GM19324 (cell line): Measurements from ENCODE around the gene BDKRB2.
"Not testable (repeated sequence)": the region's sequence is repeated elsewhere in the genome, so short reads cannot be mapped to it uniquely, and the experiment has no call there.

Source experiments
- ATAC-seq: cut with Tn5 transposase; IDR thresholded peaks from one replicate; pipeline ENCODE4 v1.9.1; 2021; ENCODE audit warnings: mild to moderate bottlenecking, moderate library complexity; ENCODE audit not compliant: unreplicated experiment, low FRiP score

Gene BDKRB2

GRCh38 chr14:96221109-96221650 lies 16.5 kb downstream of the BDKRB2 start:
- ATAC-seq: no peak

DNA sequence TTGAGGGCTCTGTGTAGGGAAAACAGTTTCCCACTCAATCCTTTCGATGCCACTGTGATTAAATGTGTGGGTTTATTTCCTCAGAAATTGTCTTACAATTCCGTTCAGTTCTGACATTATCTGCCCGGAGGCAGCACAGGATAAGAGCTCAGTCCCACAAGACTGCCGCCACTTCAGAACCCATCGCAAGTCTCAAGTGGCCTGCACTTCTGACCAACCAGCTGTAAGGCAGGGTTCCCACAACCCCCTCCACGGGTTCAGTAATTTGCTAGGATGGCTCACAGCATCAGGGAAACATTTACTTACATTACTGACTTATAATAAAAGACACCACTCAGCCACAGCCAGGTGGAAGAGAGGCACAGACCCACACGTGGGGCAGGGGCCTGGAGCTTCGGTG lies 17.2 kb downstream of the BDKRB2 start:
- no peak for ATAC-seq

DNA sequence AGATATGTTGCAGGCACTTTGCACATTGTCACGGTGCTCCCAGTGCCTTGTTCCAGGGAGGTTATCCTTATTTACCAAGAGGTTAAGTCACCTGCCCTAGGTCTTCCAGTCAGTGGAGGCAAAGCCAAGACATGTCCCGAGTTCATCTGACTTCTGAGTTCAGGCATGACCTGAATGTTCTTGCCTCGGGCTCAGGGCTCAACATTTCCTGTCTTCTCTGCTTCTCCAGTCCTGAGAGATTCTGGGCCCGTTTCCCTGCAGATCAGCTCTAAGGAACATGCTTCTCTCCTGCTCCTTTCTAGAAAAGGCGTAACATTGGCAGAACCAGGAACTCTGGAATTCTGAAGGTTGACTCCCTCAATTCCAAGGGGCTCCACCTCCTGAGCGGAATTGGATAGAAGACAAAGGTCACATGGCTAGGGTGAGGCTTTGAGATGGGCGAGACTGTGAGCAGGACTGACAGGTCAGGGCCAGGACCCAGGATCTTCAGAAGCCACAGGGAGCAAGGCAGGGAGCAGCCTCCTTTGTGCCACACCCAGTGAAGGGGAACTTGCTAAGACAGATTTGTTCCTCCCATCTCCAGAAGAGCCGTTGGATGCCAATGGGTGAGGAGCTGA lies 19.9 kb downstream of the BDKRB2 start:
- ATAC-seq: no peak

- no peak for ATAC-seq
These were observed 20.6 kb downstream of the BDKRB2 start for GRCh38 chr14:96225213-96225612.

GRCh38 chr14:96225745-96226151 lies 21.1 kb downstream of the BDKRB2 start:
- ATAC-seq: no peak

DNA sequence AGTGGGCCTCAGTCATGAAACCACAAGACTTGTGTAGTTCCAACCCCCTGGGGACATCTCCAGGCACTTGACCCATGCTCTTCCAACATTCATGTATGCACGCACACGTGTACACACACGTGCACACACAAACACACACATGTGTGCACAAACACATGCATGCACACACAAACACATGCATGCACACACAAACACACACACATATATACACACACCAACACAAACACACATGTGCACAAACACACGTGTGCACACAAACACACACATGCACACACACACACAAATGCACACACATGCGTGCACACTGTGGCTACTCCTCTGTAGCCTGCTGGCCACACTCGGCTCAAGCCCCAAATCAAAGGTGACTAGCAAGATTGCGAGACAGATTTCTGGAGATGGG lies 22.8 kb downstream of the BDKRB2 start:
- no peak for ATAC-seq

DNA sequence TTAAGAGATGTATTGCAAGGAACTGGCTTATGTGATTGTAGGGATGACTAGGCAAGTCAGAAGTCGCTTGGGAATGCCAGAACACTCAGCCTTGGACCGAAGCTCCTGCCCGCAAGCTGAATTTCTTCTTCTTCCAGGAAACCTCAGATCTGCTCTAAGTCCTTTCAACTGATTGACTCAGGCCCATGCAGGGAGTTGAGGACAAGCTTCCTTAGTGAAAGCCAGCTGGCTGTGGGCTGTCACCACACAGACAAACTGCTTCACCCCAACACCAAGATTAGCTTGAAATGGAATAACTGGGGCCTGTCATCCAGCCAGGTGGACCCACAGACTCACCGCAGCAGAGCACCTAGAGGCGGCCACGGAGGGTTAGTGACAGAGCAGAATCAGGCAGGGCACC lies 24.7 kb downstream of the BDKRB2 start:
- ATAC-seq: no peak

- no peak for ATAC-seq
These were observed 26.4 kb downstream of the BDKRB2 start for GRCh38 chr14:96231056-96231455.

- no peak for ATAC-seq
These were observed 27.0 kb downstream of the BDKRB2 start for GRCh38 chr14:96231526-96232130.

DNA sequence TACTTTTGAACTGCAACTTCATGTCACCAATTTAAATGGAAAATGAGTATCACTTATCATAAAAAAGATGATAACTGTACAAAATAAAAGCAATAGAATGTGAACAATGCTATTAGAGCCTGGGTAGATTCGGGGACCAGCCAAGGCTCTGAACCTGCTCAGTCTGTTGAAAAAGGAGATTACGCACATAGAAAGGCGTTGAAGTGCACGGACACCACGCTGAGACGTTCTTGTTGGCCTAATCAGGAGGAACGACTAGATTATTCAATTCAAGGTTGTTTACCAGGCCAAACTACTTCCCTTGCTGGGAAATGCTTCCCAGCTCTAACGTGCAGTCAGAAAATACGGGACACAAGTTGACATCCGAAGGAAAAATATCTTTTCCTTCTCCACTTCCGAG lies 27.9 kb downstream of the BDKRB2 start:
- ATAC-seq: no peak

- ATAC-seq: no peak
These were observed 29.0 kb downstream of the BDKRB2 start for GRCh38 chr14:96233661-96234060.

- ATAC-seq: no peak
These were observed 30.8 kb downstream of the BDKRB2 start for GRCh38 chr14:96235426-96235825.

DNA sequence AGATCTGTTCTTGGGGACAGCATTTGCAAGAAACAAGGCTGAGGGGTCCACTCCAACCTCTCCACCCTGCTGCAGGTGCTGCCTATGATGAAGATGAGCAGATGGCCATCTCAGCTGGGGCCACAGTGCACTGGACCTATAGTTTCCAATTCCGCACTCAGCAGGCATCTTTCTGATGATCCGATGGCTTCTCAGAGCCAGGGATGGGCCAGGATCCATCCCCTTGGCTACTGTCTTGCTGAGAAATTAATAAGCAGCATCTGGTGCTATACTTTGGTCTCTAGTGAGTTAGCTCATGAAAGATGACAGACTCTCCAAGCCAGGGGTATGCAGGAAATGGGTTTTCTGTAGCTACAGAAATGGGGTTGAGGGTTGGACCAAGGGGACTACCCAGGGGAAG lies 33.0 kb downstream of the BDKRB2 start:
- ATAC-seq: no peak

DNA sequence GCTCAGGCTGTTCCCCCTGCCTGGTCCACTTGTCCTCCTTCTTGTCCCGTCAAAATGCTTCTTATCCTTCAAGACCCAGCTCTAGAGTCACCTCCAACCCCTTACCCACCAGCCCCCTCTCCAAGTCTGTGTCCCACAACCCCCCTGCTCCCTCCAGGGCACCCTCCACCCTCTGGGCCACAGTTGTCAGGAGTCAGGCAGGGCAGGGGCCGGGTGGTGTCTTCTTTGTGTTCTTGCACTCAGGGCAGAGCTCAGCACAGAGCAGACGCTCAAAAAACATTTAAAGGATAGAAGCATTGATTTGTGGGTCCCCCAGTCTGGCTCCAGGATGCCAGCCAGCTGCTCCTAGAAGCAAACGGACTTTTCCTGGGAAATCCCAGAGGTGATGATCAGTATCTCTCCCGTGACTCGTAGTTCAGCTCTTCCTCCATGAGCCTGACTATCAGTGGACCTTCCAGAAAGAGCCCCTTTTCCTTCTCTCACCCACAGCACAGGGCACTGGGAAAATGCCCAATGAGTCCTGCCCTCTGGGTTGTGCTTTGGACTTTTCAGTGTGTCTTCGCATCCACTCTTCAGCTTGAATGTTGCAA lies 34.1 kb downstream of the BDKRB2 start:
- no peak for ATAC-seq

GRCh38 chr14:96239711-96240141 lies 35.1 kb downstream of the BDKRB2 start:
- ATAC-seq: no peak

DNA sequence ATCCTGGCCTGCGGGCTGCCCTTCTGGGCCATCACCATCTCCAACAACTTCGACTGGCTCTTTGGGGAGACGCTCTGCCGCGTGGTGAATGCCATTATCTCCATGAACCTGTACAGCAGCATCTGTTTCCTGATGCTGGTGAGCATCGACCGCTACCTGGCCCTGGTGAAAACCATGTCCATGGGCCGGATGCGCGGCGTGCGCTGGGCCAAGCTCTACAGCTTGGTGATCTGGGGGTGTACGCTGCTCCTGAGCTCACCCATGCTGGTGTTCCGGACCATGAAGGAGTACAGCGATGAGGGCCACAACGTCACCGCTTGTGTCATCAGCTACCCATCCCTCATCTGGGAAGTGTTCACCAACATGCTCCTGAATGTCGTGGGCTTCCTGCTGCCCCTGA lies 36.0 kb downstream of the BDKRB2 start:
- ATAC-seq: no peak

DNA sequence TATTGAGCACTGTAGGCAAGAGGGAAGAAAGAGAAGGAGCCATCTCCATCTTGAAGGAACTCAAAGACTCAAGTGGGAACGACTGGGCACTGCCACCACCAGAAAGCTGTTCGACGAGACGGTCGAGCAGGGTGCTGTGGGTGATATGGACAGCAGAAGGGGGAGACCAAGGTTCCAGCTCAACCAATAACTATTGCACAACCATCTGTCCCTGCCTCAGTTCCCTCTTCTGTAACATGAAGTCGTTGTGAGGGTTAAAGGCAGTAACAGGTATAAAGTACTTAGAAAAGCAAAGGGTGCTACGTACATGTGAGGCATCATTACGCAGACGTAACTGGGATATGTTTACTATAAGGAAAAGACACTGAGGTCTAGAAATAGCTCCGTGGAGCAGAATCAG lies 37.5 kb downstream of the BDKRB2 start:
- no peak for ATAC-seq

GRCh38 chr14:96243785-96244184 lies 39.1 kb downstream of the BDKRB2 start:
- ATAC-seq: no peak

DNA sequence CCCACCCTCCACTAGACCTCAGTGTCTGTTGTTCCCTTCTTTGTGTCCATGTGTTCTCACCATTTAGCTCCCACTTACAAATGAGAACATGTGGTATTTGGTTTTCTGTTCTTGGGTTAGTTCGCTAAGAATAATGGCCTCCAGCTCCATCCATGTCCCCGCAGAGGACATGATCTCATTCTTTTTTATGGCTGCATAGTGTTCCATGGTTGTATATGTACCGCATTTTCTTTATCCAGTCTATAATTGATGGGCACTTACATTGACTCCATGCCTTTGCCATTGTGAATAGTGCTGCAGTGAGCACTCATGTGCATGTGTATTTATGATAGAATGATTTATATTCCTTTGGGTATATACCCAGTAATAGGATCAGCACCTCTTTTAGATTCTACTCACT lies 40.4 kb downstream of the BDKRB2 start:
- ATAC-seq: not testable (repeated sequence)

DNA sequence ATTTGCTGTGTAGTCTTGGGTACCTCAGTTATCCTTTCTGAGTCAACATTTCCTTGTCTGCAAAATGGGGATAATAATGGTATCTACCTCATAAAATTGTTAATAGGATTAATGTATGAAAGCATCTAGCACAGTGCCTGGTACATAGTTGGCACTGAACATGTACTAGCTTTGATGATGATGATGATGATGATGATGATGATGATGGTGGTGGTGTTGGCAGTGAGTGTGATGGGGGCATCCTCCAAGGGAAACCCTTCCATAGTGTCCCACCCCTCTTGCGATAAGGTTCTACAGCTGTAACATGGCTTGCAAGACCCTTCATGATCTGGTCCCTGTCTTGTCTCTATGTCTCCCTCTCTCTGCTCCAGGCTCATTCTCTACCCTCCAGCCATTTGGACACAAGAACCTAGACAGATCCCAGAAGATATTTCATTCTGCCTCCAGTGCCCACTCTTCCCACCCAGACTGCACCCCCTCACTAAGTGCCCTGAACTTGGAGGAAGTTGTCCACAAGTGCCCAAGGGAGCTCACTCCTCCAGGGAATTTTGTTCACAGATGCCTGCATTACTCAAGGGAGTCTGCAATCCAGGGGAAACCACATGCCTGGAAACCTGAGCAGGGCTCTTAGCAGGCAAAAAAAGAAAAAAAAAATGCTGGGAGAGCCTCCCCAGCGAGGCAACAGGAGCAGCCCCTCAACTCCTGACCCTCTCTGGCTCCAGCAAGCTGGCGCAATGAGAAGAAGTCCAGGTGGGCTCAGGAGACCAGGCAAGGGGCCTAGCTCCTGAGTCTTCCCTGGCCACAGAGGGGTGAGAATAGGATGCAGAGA lies 41.3 kb downstream of the BDKRB2 start:
- no peak for ATAC-seq

DNA sequence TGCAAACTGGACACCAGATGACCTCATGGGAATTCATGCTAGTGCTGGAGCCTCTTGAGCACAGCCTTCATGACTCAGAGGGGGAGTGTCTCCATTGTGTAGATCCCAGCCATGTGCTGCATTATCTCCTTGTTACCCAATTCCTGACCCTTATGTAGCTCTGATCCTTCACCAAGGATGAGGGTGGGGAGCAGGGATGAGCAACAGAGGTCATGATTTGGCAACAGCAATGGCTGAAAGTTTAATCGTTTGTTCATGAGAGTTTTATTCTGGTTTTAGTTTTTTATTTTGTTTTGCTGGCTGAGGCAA lies 41.9 kb downstream of the BDKRB2 start:
- ATAC-seq: no peak
